SK-N-SH treated with all-trans-retinoic acid at 6 μM for 48 hours (cell line): ENCODE measurements around the gene HSF2BP.

Source experiments
- ARNTL ChIP-seq: fragments of 450-650 bp; formaldehyde crosslinking; IDR thresholded peaks from 2 replicates; pipeline ENCODE4 v1.5.0; 2020; ENCODE audit warnings: low read depth, mild to moderate bottlenecking, moderate library complexity, borderline replicate concordance
- SNAI2 ChIP-seq: fragments of 250-450 bp; sonication (Bioruptor Pico); IDR thresholded peaks from 2 replicates; pipeline ENCODE4 v1.5.0; 2020; ENCODE audit warnings: mild to moderate bottlenecking, moderate library complexity
- TCF4 ChIP-seq: fragments of 250-450 bp; sonication (Bioruptor Pico); IDR thresholded peaks from 2 replicates; pipeline ENCODE4 v1.8.0; 2021; ENCODE audit warnings: mild to moderate bottlenecking, moderate library complexity, borderline replicate concordance
- ZC3H10 ChIP-seq: fragments of 250-450 bp; sonication (Bioruptor Pico); IDR thresholded peaks from 2 replicates; pipeline ENCODE4 v1.5.1; 2021; ENCODE audit warnings: mild to moderate bottlenecking, moderate library complexity
- ZNF70 ChIP-seq: fragments of 450-650 bp; formaldehyde crosslinking; IDR thresholded peaks from 2 replicates; pipeline ENCODE4 v1.5.0; 2020; ENCODE audit warnings: mild to moderate bottlenecking, moderate library complexity

DNA sequence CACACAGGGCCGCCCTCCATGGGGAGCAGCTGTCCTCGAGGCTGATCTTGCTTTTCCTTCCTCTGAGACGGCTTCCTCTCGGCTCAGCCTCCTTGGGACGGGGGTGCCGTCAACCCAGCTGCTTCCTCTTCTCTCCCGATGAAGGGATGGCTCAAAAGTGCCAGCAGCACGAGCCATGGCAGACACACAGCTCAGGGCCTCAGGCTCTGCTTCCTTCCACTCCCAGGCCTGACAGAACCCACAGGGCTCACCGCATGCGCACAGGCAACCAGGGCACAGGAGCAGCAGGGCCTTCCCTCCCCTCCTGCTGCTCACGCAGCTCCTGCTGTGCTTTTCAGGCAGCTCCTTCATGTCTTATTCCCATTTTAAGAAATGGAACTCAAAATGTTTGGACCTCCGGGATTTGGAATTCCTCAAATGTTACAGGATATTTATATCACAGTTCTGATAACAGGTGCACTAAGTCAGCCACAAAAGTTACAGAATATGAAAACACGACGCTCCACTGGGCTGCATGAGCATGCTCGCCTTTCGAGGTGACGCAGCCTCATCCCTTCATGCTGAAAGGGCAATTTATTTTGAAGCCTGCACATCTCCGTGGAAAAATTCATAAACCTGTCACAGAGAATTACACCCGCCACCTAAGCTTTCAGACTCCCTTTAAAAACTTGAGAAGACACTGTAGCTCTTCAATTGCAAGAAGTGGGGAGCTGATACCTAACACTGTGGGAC, 84.4 kb downstream of the HSF2BP start:
- TF ChIP-seq TCF4 (no peak), ZC3H10 (CRISPR knock-in tag) (no peak), SNAI2 (CRISPR knock-in tag) (no peak), ARNTL (no peak), ZNF70 (CRISPR knock-in tag) (no peak)
